Measurements from ENCODE around the gene COX7A2. TPM values are rescaled to one million over a fixed set of nuclear protein-coding genes. Genes with fewer than 3 reads are reported as not detected.

COX7A2 gene
- total and polyA plus RNA-seq, 2 donors (not counting 1 experiment from before 2014, with no cell fraction given), result 83.8 to 160 TPM

- ChIA-PET CTCF (no interaction called here), POLR2A (no interaction called here)
- DNase-seq, result no peak
- no peak for TF ChIP-seq CTCF (IDR thresholded peaks at IDR 0.05)
- no peak for TF ChIP-seq EZH2 (IDR thresholded peaks at IDR 0.05; ENCODE audit: borderline replicate concordance, insufficient read depth, low read depth, low read length, poor library complexity, severe bottlenecking)
- Histone ChIP-seq H3K27ac (ENCODE audit: low read length in 2 of 2) (no peak overlapping the region), H3K4me1 (ENCODE audit: control insufficient read depth in 2 of 2, insufficient read depth in 2 of 2, low read length in 2 of 2) (peaks cover 5 to 10% of the 10 kb centered on the region in 2 donors), H4K20me1 (ENCODE audit: control insufficient read depth, insufficient read depth, low read length, poor library complexity, severe bottlenecking) (no peaks in the 10 kb centered on the region), H2AFZ (ENCODE audit: insufficient read depth, low read depth, low read length, poor library complexity, severe bottlenecking) (no peak overlapping the region), H3K9ac (ENCODE audit: low read length) (no peak overlapping the region), H3K79me2 (ENCODE audit: control insufficient read depth, insufficient read depth, low read length) (peaks cover 29% of the 10 kb centered on the region), H3K27me3 (replicated peaks in 1 of 4; ENCODE audit: control extremely low read depth in 1 of 4, control insufficient read depth in 3 of 4, insufficient read depth in 4 of 4, low read length in 3 of 4) (peaks cover 0 to 14% (median 4%) of the 10 kb centered on the region in 4 experiments), H3K4me2 (replicated peaks; ENCODE audit: low read depth, low read length, poor library complexity, severe bottlenecking) (no peak overlapping the region), H3K4me3 (ENCODE audit: control extremely low read depth in 1 of 5, extremely low read depth in 1 of 5, insufficient read depth in 1 of 5, low read depth in 2 of 5, low read length in 4 of 5) (no peak overlapping the region), H3K9me3 (ENCODE audit: control extremely low read depth in 1 of 3, control insufficient read depth in 2 of 3, insufficient read depth in 1 of 3, low read length in 2 of 3) (no peaks in the 10 kb centered on the region), H3K36me3 (replicated peaks in 1 of 2; ENCODE audit: control extremely low read depth in 1 of 2, control insufficient read depth in 1 of 2, extremely low read depth in 1 of 2, insufficient read depth in 2 of 2, low read length in 1 of 2) (no peaks in the 10 kb centered on the region)
- WGBS (ENCODE audit: insufficient coverage), result 100% methylated on average over 1 of the region's 2 CpGs
- intact Hi-C loops (cut with micrococcal nuclease), result no loop called here
- Mint-ChIP-seq H3K4me3 (no peak overlapping the region), H3K27ac (no peak overlapping the region), H3K9me3 (ENCODE audit: insufficient read depth) (no peaks in the 10 kb centered on the region), H3K27me3 (peaks cover 16% of the 10 kb centered on the region), H3K4me1 (peaks cover 16% of the 10 kb centered on the region)
- no peak for ATAC-seq (ENCODE audit: low read depth)
These were observed 2.8 kb upstream of the COX7A2 start for GRCh38 chr6:75246386-75246785.

- Histone ChIP-seq H3K27ac (ENCODE audit: low read length in 2 of 2) (peak overlapping the region; percentile 92 to 97), H3K4me1 (ENCODE audit: control insufficient read depth in 2 of 2, insufficient read depth in 2 of 2, low read length in 2 of 2) (peaks cover 5 to 10% of the 10 kb centered on the region in 2 donors), H2AFZ (ENCODE audit: insufficient read depth, low read depth, low read length, poor library complexity, severe bottlenecking) (peak overlapping the region; percentile 98), H3K79me2 (ENCODE audit: control insufficient read depth, insufficient read depth, low read length) (peaks cover 45% of the 10 kb centered on the region), H3K9me3 (ENCODE audit: control extremely low read depth in 1 of 3, control insufficient read depth in 2 of 3, insufficient read depth in 1 of 3, low read length in 2 of 3) (no peaks in the 10 kb centered on the region), H3K36me3 (replicated peaks in 1 of 2; ENCODE audit: control extremely low read depth in 1 of 2, control insufficient read depth in 1 of 2, extremely low read depth in 1 of 2, insufficient read depth in 2 of 2, low read length in 1 of 2) (peaks cover 0 to 4% of the 10 kb centered on the region in 2 experiments), H4K20me1 (ENCODE audit: control insufficient read depth, insufficient read depth, low read length, poor library complexity, severe bottlenecking) (peaks cover 7% of the 10 kb centered on the region), H3K4me2 (replicated peaks; ENCODE audit: low read depth, low read length, poor library complexity, severe bottlenecking) (peak overlapping the region; percentile 81), H3K27me3 (replicated peaks in 1 of 4; ENCODE audit: control extremely low read depth in 1 of 4, control insufficient read depth in 3 of 4, insufficient read depth in 4 of 4, low read length in 3 of 4) (peaks cover 0 to 14% (median 4%) of the 10 kb centered on the region in 4 experiments), H3K4me3 (ENCODE audit: control extremely low read depth in 1 of 5, extremely low read depth in 1 of 5, insufficient read depth in 1 of 5, low read depth in 2 of 5, low read length in 4 of 5) (peak overlapping the region; percentile 85 to 98 (median 90)), H3K9ac (ENCODE audit: low read length) (peak overlapping the region; percentile 96)
- WGBS (ENCODE audit: insufficient coverage), result 32% methylated on average over 3 of the region's 15 CpGs
- no peak for ATAC-seq (ENCODE audit: low read depth)
- intact Hi-C loops (cut with micrococcal nuclease), result loop anchor here (5.0 kb wide), 1 partner anchor 503 kb away; the partner anchor contains the start of gene MYO6
- Mint-ChIP-seq H3K27me3 (peaks cover 16% of the 10 kb centered on the region), H3K9me3 (ENCODE audit: insufficient read depth) (no peaks in the 10 kb centered on the region), H3K27ac (peak overlapping the region; percentile 98), H3K4me1 (peaks cover 24% of the 10 kb centered on the region), H3K4me3 (peak overlapping the region; percentile 99)
- no peak for TF ChIP-seq CTCF (IDR thresholded peaks at IDR 0.05)
- no peak for TF ChIP-seq EZH2 (IDR thresholded peaks at IDR 0.05; ENCODE audit: borderline replicate concordance, insufficient read depth, low read depth, low read length, poor library complexity, severe bottlenecking)
- POLR2A ChIA-PET, result interaction anchor here (0.7 to 1.6 kb wide), 3 partner anchors 40 to 358 kb away, joined by 3 to 11 read pairs (median 5); partner anchors contain the start of genes SENP6 and TMEM30A
- no peak for DNase-seq
- CTCF ChIA-PET, result interaction anchor here (1.0 to 1.9 kb wide), 5 partner anchors 14 to 40 kb away, joined by 3 to 9 read pairs (median 6); partner anchors contain the start of gene TMEM30A
These were observed 523 bp upstream of the COX7A2 start for GRCh38 chr6:75244063-75244584.

Data from B cell (primary cell).